HepG2 (cell line): ENCODE measurements around the gene KCNAB1. TPM values are rescaled to one million over a fixed set of nuclear protein-coding genes. Genes with fewer than 3 reads are reported as not detected.
A peak's percentile ranks its signal among the peaks of the same experiment; 100 is the strongest.
"Not testable (repeated sequence)": the region's sequence is repeated elsewhere in the genome, so short reads cannot be mapped to it uniquely, and the experiment has no call there.

Experiments
- ATAC-seq: fragments of 200-7000 bp; cut with Tn5 transposase; 3 replicates; pipeline ENCODE4 v1.9.1; 2020; ENCODE audit warnings: mild to moderate bottlenecking, moderate library complexity
- BruUV-seq: library from RNA; stranded (reverse); fragments of 400-500 nt; replicated peaks from 2 replicates; lab custom pipeline; 2021; lab: Mats Ljungman, UMichigan
- CTCF ChIA-PET: fragments of 300-600 bp; formaldehyde crosslinking; extraction: SDS; loops from one replicate; lab custom pipeline; 2021; ENCODE audit warnings: low total read pairs, inconsistent platforms, low intra/inter-chr PET ratio; lab: Yijun Ruan, JAX
- POLR2A ChIA-PET: fragments of 350-600 bp; sonication (Branson Sonifier 250); formaldehyde crosslinking; loops from one replicate; lab custom pipeline; 2020; ENCODE audit warnings: antibody characterized with exemption, inconsistent platforms; lab: Yijun Ruan, JAX
- DNase-seq: peaks from one replicate; pipeline ENCODE4 v3.0.0-alpha.2; 2015; ENCODE audit warnings: low spot score
- FAIRE-seq: peaks from 3 replicates; lab custom pipeline; 2011; peaks lifted over from hg19 to GRCh38; lab: Jason Lieb, UNC
- H2AFZ ChIP-seq: one replicate; pipeline ENCODE4 v1.6.1; 2011; ENCODE audit warnings: low read length, inconsistent platforms
- H3K27ac ChIP-seq: fragments of 300-600 bp; 3 replicates; pipeline ENCODE4 v1.8.0; 2011; ENCODE audit warnings: mixed run types, mild to moderate bottlenecking, mixed read lengths, low read length, inconsistent platforms; ENCODE audit not compliant: insufficient read depth; ENCODE audit errors: extremely low read length
- H3K27me3 ChIP-seq, 2 experiments: fragments of 200-600 bp in 1 of 2; 2 replicates in 1 of 2; 3 replicates in 1 of 2; pipeline versions ENCODE4 v1.6.0 to v1.8.0; 2011; ENCODE audit warnings: low read length in 2 of 2, mild to moderate bottlenecking in 2 of 2, moderate library complexity in 2 of 2, inconsistent platforms in 1 of 2; ENCODE audit not compliant: insufficient read depth in 2 of 2, control insufficient read depth in 1 of 2
- H3K36me3 ChIP-seq, 2 experiments: fragments of 200-600 bp in 1 of 2; replicated peaks in 1 of 2; 2 replicates in 1 of 2; 3 replicates in 1 of 2; pipeline versions ENCODE4 v1.5.1 to v1.8.0; 2011; ENCODE audit warnings: low read length in 2 of 2, inconsistent platforms in 1 of 2; ENCODE audit not compliant: insufficient read depth in 2 of 2, control insufficient read depth in 1 of 2
- H3K4me1 ChIP-seq: 2 replicates; pipeline ENCODE4 v1.5.1; 2012; ENCODE audit warnings: low read length, inconsistent platforms; ENCODE audit not compliant: insufficient read depth
- H3K4me2 ChIP-seq: 2 replicates; pipeline ENCODE4 v1.6.0; 2011; ENCODE audit warnings: low read depth, low read length, inconsistent platforms
- H3K4me3 ChIP-seq, 3 experiments: fragments of 200-600 bp in 1 of 3; sonication (generic), shearing (Covaris generic) in 1 of 3; replicated peaks in 1 of 3; 2 replicates each; pipeline ENCODE4 v1.5.1; 2011 to 2016; ENCODE audit warnings: low read length in 3 of 3, inconsistent platforms in 2 of 3, low read depth in 2 of 3, mild to moderate bottlenecking in 2 of 3, control low read depth in 1 of 3, mixed read lengths in 1 of 3; ENCODE audit not compliant: insufficient read depth in 1 of 3
- H3K79me2 ChIP-seq: one replicate; pipeline ENCODE4 v1.6.1; 2011; ENCODE audit warnings: low read length, inconsistent platforms; ENCODE audit not compliant: insufficient read depth
- H3K9ac ChIP-seq: 2 replicates; pipeline ENCODE4 v1.6.0; 2011; ENCODE audit warnings: mild to moderate bottlenecking, low read depth, low read length, inconsistent platforms; ENCODE audit not compliant: insufficient read depth
- H3K9me3 ChIP-seq: 2 replicates; pipeline ENCODE4 v1.5.1; 2012; ENCODE audit warnings: mild to moderate bottlenecking, low read length
- H4K20me1 ChIP-seq: 2 replicates; pipeline ENCODE4 v1.6.0; 2011; ENCODE audit warnings: inconsistent platforms, mild to moderate bottlenecking, low read length, moderate library complexity; ENCODE audit not compliant: insufficient read depth
- PTBP1 ChIP-seq: fragments of 200-400 bp; formaldehyde crosslinking; IDR thresholded peaks from 2 replicates; pipeline ENCODE4 v1.6.1; 2018; ENCODE audit warnings: low read length, low read depth; ENCODE audit not compliant: poor library complexity, severe bottlenecking
- SCMH1 ChIP-seq: sonication (generic); formaldehyde crosslinking; IDR thresholded peaks from 2 replicates; pipeline ENCODE4 v1.9.0; 2021; ENCODE audit warnings: missing genetic modification reagents, mild to moderate bottlenecking, borderline replicate concordance
- STAG1 ChIP-seq: sonication (generic); formaldehyde crosslinking; IDR thresholded peaks from 2 replicates; pipeline ENCODE4 v1.4.0; 2020; ENCODE audit warnings: missing genetic modification reagents
- ZFP36L2 ChIP-seq: sonication (generic); formaldehyde crosslinking; IDR thresholded peaks from 2 replicates; pipeline ENCODE4 v1.4.0; 2020; ENCODE audit warnings: missing genetic modification reagents
- WGBS: methylation state at CpG from one replicate; pipeline ENCODE4 v1.1.6; 2017; ENCODE audit warnings: low lambda C conversion rate; 5-methylcytosine and 5-hydroxymethylcytosine counted together
- in situ Hi-C: cut with HindIII; loops from 2 replicates; pipeline ENCODE4 v1.10.0; 2017; ENCODE audit warnings: low pct_unique_long_range_greater_than_20kb; ENCODE audit not compliant: extremely low pct_ligation_motif_present
- intact Hi-C: fragments of 100-400 bp; cut with micrococcal nuclease; formaldehyde crosslinking; loops from one replicate; pipeline ENCODE4 v1.10.0; 2022; ENCODE audit not compliant: unreplicated experiment
- polyA plus RNA-seq, 8 experiments: library from polyadenylated mRNA; depleted of rRNA in 3 of 8; stranded (reverse) in 7 of 8; unstranded in 1 of 8; fragments of >200 nt; fragmentation: Illumina TruSeq in 4 of 8; extraction: Trizol in 4 of 8; gene quantifications; 2 replicates each; pipeline versions ENCODE4 v1.2.1 to v1.2.3, GENCODE V29; 2011 to 2016; ENCODE audit warnings: low read depth in 4 of 8, missing spikeins in 1 of 8, mixed read lengths in 1 of 8; ENCODE audit not compliant: insufficient read depth in 1 of 8
- total RNA-seq, 5 experiments: library from RNA; depleted of rRNA; stranded (reverse); fragments of >200 nt; fragmentation: Illumina TruSeq; extraction: Trizol; gene quantifications; 2 replicates each; pipeline ENCODE4 v1.2.3, GENCODE V29; 2016; ENCODE audit warnings: low read depth in 1 of 5
- TF ChIP-seq, protein P1 (sequence below): sonication (generic); formaldehyde crosslinking; IDR thresholded peaks from 2 replicates; pipeline ENCODE4 v1.5.0; 2020; ENCODE audit warnings: mild to moderate bottlenecking, missing genetic modification reagents, moderate library complexity

The KCNAB1 gene
- total and polyA plus RNA-seq, 2 of the 13 experiments (the other 11 are each of a cell fraction or from before 2014, with no cell fraction given) = not detected

DNA sequence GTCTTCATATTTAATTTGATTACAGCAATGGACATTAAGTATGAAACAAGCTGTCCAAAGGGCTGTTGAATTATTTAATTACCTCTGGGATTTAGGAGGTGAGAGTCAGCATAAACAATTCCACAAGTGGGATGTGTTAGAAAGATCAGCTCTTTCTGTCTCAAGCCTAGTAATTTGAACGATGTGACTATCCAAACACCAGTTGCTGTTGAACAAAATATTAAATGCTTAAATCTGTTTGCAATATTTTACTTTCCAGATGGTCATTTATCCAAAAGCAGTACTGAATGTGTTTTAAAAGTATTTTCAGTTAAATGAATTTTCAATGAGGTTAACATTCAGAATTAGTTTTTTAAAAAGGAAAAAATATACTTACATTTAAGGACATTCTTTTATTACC, 12.7 kb downstream of the KCNAB1 start:
- BruUV-seq = no TSS peak
- in situ Hi-C loops = no loop called here
- Histone ChIP-seq H3K27ac (no peak overlapping the region), H3K9ac (no peak overlapping the region), H3K4me1 (no peaks in the 10 kb centered on the region), H2AFZ (no peak overlapping the region), H3K4me2 (no peak overlapping the region), H3K4me3 (no peak overlapping the region), H3K79me2 (no peaks in the 10 kb centered on the region), H3K36me3 (no peaks in the 10 kb centered on the region), H4K20me1 (no peaks in the 10 kb centered on the region), H3K9me3 (no peaks in the 10 kb centered on the region), H3K27me3 (no peaks in the 10 kb centered on the region)
- FAIRE-seq = no peak
- no peak for ATAC-seq
- intact Hi-C loops = no loop called here
- ChIA-PET CTCF (no interaction called here), POLR2A (no interaction called here)
- no peak for TF ChIP-seq SCMH1 (CRISPR knock-in tag)
- no peak for TF ChIP-seq PTBP1
- 0% methylated on average over 1 of the region's 1 CpG for WGBS
- DNase-seq = no peak

DNA sequence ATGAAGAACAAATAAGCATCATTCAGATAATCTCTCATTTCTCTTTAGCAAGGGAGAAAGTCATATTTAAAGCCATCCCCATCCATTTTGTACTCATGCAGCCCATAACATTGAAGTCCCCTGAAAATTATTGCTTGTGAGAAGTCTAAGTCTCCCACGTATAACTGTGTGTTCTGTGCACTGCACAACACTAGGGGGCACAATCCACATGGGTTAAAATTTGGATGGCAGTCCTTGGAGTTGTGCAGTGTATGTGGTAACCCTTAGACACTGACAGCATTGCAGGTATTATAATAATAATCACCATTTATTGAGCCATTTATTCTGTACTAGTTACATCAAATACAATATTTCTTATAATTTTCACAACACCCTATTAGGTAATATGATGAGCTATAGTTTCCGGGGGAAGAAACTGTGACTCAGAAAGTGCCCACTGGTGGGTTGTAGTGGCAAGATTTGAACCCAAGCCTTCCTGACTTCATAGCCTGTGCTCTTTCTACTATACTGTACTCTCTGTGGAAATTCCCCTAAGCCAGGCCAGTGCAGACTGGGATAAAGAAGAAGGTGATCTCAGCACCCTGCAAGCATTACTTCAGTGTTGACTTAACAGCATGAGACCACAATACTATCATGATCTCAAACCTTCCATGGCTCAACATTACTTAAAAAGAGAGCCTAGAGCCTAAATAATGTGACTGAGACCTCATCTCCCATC, 15.7 kb downstream of the KCNAB1 start:
- CTCF ChIA-PET = no interaction called here
- BruUV-seq = no TSS peak

DNA sequence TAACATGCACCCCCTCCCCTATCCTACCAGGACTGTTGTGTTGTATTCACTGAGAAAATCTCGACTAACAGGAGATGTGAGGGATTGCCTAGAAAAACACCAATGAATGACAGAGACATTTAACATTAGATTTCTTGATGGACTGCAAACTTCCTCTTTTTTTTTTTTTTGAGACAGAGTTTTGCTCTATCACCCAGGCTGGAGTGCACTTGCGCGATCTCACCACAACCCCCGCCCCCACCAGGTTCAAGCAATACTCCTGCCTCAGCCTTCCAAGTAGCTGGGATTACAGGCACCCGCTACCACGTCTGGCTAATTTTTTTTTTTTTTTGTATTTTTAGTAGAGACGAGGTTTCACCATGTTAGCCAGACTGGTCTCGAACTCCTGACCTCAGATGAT, 17.0 kb downstream of the KCNAB1 start:
- H2AFZ ChIP-seq, CTCF ChIA-PET, H3K9me3 ChIP-seq, H3K27me3 ChIP-seq, H3K4me1 ChIP-seq, intact Hi-C loops, H4K20me1 ChIP-seq, BruUV-seq, ATAC-seq, H3K79me2 ChIP-seq, H3K9ac ChIP-seq, POLR2A ChIA-PET, H3K27ac ChIP-seq, H3K36me3 ChIP-seq, H3K4me3 ChIP-seq, in situ Hi-C loops, H3K4me2 ChIP-seq, DNase-seq, FAIRE-seq: not testable (repeated sequence)
- 26% methylated on average over 8 of the region's 8 CpGs for WGBS

More for the DNA sequence above, 15.7 kb downstream of the KCNAB1 start:
- H3K27me3 ChIP-seq = no peaks in the 10 kb centered on the region
- ATAC-seq (peak; percentile 59; the same call in 2 of the 3 replicates), DNase-seq (no peak), FAIRE-seq (no peak)
- no peaks in the 10 kb centered on the region for H3K36me3 ChIP-seq
- H3K4me1 ChIP-seq = no peaks in the 10 kb centered on the region
- no peaks in the 10 kb centered on the region for H3K79me2 ChIP-seq
- no peaks in the 10 kb centered on the region for H3K9me3 ChIP-seq
- H2AFZ ChIP-seq = no peak overlapping the region
- H3K4me3 ChIP-seq = no peak overlapping the region
- H3K27ac ChIP-seq = no peak overlapping the region
- peak; percentile 35; the same call in 1 of the 2 replicates for TF ChIP-seq STAG1 (CRISPR knock-in tag)
- TF ChIP-seq ZFP36L2 = no peak
- TF ChIP-seq, protein P1, sequence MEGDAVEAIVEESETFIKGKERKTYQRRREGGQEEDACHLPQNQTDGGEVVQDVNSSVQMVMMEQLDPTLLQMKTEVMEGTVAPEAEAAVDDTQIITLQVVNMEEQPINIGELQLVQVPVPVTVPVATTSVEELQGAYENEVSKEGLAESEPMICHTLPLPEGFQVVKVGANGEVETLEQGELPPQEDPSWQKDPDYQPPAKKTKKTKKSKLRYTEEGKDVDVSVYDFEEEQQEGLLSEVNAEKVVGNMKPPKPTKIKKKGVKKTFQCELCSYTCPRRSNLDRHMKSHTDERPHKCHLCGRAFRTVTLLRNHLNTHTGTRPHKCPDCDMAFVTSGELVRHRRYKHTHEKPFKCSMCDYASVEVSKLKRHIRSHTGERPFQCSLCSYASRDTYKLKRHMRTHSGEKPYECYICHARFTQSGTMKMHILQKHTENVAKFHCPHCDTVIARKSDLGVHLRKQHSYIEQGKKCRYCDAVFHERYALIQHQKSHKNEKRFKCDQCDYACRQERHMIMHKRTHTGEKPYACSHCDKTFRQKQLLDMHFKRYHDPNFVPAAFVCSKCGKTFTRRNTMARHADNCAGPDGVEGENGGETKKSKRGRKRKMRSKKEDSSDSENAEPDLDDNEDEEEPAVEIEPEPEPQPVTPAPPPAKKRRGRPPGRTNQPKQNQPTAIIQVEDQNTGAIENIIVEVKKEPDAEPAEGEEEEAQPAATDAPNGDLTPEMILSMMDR (CRISPR knock-in tag) = peak; percentile 41; the same call in 1 of the 2 replicates
- TF ChIP-seq, all 625 proteins: peak for 2
- in situ Hi-C loops = no loop called here
- WGBS = 46% methylated on average over 2 of the region's 2 CpGs
- no peak overlapping the region for H3K9ac ChIP-seq
- H4K20me1 ChIP-seq = no peaks in the 10 kb centered on the region
- POLR2A ChIA-PET = no interaction called here
- no peak overlapping the region for H3K4me2 ChIP-seq
- intact Hi-C loops = no loop called here
